ENCODE measurements around the gene NATD1.

Gene NATD1

GRCh38 chr17:21272250-21272649 is 19.0 kb upstream of the NATD1 start:
- Histone ChIP-seq H3K79me2 (ENCODE audit: insufficient read depth, low read length) (no peaks in the 10 kb centered on the region), H3K4me1 (ENCODE audit: insufficient read depth, low read length, poor library complexity, severe bottlenecking) (peaks cover 12% of the 10 kb centered on the region), H3K9me3 (ENCODE audit: insufficient read depth, low read depth, low read length) (no peaks in the 10 kb centered on the region), H3K9ac (ENCODE audit: low read depth, low read length, poor library complexity, severe bottlenecking) (no peak overlapping the region), H3K36me3 (ENCODE audit: insufficient read depth, low read length) (no peaks in the 10 kb centered on the region), H3F3A (ENCODE audit: low read depth) (no peaks in the 10 kb centered on the region), H2AFZ (ENCODE audit: low read length) (no peak overlapping the region), H3K27me3 (ENCODE audit: insufficient read depth, low read length, poor library complexity, severe bottlenecking) (no peaks in the 10 kb centered on the region), H4K20me1 (ENCODE audit: insufficient read depth, low read length, poor library complexity, severe bottlenecking) (no peaks in the 10 kb centered on the region), H3K4me3 (ENCODE audit: low read length, poor library complexity, severe bottlenecking) (no peak overlapping the region), H3K4me2 (ENCODE audit: low read depth, low read length, poor library complexity, severe bottlenecking) (no peak overlapping the region), H3K9me2 (replicated peaks; ENCODE audit: low read depth, low read length) (no peaks in the 10 kb centered on the region)
- TF ChIP-seq CTCF (conservative IDR thresholded peaks at IDR 0.05; ENCODE audit: low read length) (no peak), EZH2phosphoT487 (IDR thresholded peaks at IDR 0.05; ENCODE audit: borderline replicate concordance) (no peak)

GRCh38 chr17:21271454-21272183 is 18.4 kb upstream of the NATD1 start:
- Histone ChIP-seq H3K9me2 (replicated peaks; ENCODE audit: low read depth, low read length) (no peaks in the 10 kb centered on the region), H3K36me3 (ENCODE audit: insufficient read depth, low read length) (no peaks in the 10 kb centered on the region), H3K79me2 (ENCODE audit: insufficient read depth, low read length) (no peaks in the 10 kb centered on the region), H3K9me3 (ENCODE audit: insufficient read depth, low read depth, low read length) (no peaks in the 10 kb centered on the region), H3K4me1 (ENCODE audit: insufficient read depth, low read length, poor library complexity, severe bottlenecking) (peaks cover 12% of the 10 kb centered on the region), H3K27me3 (ENCODE audit: insufficient read depth, low read length, poor library complexity, severe bottlenecking) (no peaks in the 10 kb centered on the region), H2AFZ (ENCODE audit: low read length) (no peak overlapping the region), H4K20me1 (ENCODE audit: insufficient read depth, low read length, poor library complexity, severe bottlenecking) (no peaks in the 10 kb centered on the region), H3K4me2 (ENCODE audit: low read depth, low read length, poor library complexity, severe bottlenecking) (no peak overlapping the region), H3K4me3 (ENCODE audit: low read length, poor library complexity, severe bottlenecking) (no peak overlapping the region), H3F3A (ENCODE audit: low read depth) (no peaks in the 10 kb centered on the region), H3K9ac (ENCODE audit: low read depth, low read length, poor library complexity, severe bottlenecking) (no peak overlapping the region)
- no peak for TF ChIP-seq EZH2phosphoT487 (IDR thresholded peaks at IDR 0.05; ENCODE audit: borderline replicate concordance)
- no peak for TF ChIP-seq CTCF (conservative IDR thresholded peaks at IDR 0.05; ENCODE audit: low read length)

- H3K27me3 ChIP-seq (ENCODE audit: insufficient read depth, low read length, poor library complexity, severe bottlenecking), result no peaks in the 10 kb centered on the region
- no peaks in the 10 kb centered on the region for H3K79me2 ChIP-seq (ENCODE audit: insufficient read depth, low read length)
- no peaks in the 10 kb centered on the region for H3F3A ChIP-seq (ENCODE audit: low read depth)
- no peaks in the 10 kb centered on the region for H4K20me1 ChIP-seq (ENCODE audit: insufficient read depth, low read length, poor library complexity, severe bottlenecking)
- H3K9me3 ChIP-seq (ENCODE audit: insufficient read depth, low read depth, low read length), result no peaks in the 10 kb centered on the region
- peaks cover 7% of the 10 kb centered on the region for H3K4me1 ChIP-seq (ENCODE audit: insufficient read depth, low read length, poor library complexity, severe bottlenecking)
- H3K9me2 ChIP-seq (replicated peaks; ENCODE audit: low read depth, low read length), result no peaks in the 10 kb centered on the region
- TF ChIP-seq CTCF (conservative IDR thresholded peaks at IDR 0.05; ENCODE audit: low read length) (no peak), EZH2phosphoT487 (IDR thresholded peaks at IDR 0.05; ENCODE audit: borderline replicate concordance) (no peak)
- H3K4me3 ChIP-seq (ENCODE audit: low read length, poor library complexity, severe bottlenecking), result no peak overlapping the region
- no peaks in the 10 kb centered on the region for H3K36me3 ChIP-seq (ENCODE audit: insufficient read depth, low read length)
- H2AFZ ChIP-seq (ENCODE audit: low read length), result no peak overlapping the region
- H3K4me2 ChIP-seq (ENCODE audit: low read depth, low read length, poor library complexity, severe bottlenecking), result no peak overlapping the region
- no peak overlapping the region for H3K9ac ChIP-seq (ENCODE audit: low read depth, low read length, poor library complexity, severe bottlenecking)
Observed at GRCh38 chr17:21269394-21269793, 16.2 kb upstream of the NATD1 start.
